Gastroesophageal sphincter (tissue), 4 donors: ENCODE data around the gene BFSP1. TPM values are rescaled to one million over a fixed set of nuclear protein-coding genes. Genes with fewer than 3 reads are reported as not detected.

Experiments used
- ATAC-seq: fragments of 150-250 bp; one replicate; pipeline ENCODE4 v1.9.1; 2016; ENCODE audit warnings: mild to moderate bottlenecking, moderate library complexity
- H3K27ac ChIP-seq, 4 donors: fragments of 200-600 bp; sonication (generic) in 3 of 4; 1 replicate in 3 of 4; 2 replicates in 1 of 4; pipeline ENCODE4 v1.5.1; 2016 to 2019
- H3K27me3 ChIP-seq: fragments of 200-600 bp; sonication (generic); one replicate; pipeline ENCODE4 v1.5.1; 2019
- H3K36me3 ChIP-seq, 2 donors: fragments of 200-600 bp; sonication (generic); one replicate each; pipeline ENCODE4 v1.5.1; 2019; ENCODE audit warnings: control low read depth in 1 of 2
- H3K4me1 ChIP-seq, 3 donors: fragments of 200-600 bp; sonication (generic); 1 replicate in 2 of 3; 2 replicates in 1 of 3; pipeline ENCODE4 v1.5.1; 2016 to 2019; ENCODE audit warnings: control low read depth in 2 of 3
- H3K4me3 ChIP-seq, 2 donors: fragments of 200-600 bp; sonication (generic); one replicate each; pipeline ENCODE4 v1.5.1; 2019; ENCODE audit warnings: mild to moderate bottlenecking in 1 of 2, moderate library complexity in 1 of 2
- H3K9me3 ChIP-seq, 3 donors: fragments of 200-600 bp; sonication (generic); one replicate each; pipeline ENCODE4 v1.5.1; 2017 to 2019; ENCODE audit warnings: control low read depth in 2 of 3
- CTCF ChIP-seq, 4 experiments: fragments of 200-600 bp in 2 of 4; fragments of 450-650 bp in 2 of 4; sonication (generic) in 1 of 4; IDR thresholded peaks; one replicate each; pipeline ENCODE4 v1.5.1; 2017 to 2019; ENCODE audit warnings: antibody characterized with exemption in 4 of 4, mild to moderate bottlenecking in 2 of 4, moderate library complexity in 2 of 4
- EP300 ChIP-seq: sonication (generic); formaldehyde crosslinking; IDR thresholded peaks from one replicate; pipeline ENCODE4 v1.6.1; 2017; ENCODE audit warnings: antibody characterized with exemption, mild to moderate bottlenecking
- POLR2A ChIP-seq, 2 donors: fragments of 450-650 bp; IDR thresholded peaks; one replicate each; pipeline ENCODE4 v1.6.1; 2017; ENCODE audit warnings: antibody characterized with exemption in 2 of 2, mild to moderate bottlenecking in 2 of 2, moderate library complexity in 1 of 2
- POLR2AphosphoS5 ChIP-seq: sonication (generic); formaldehyde crosslinking; IDR thresholded peaks from one replicate; pipeline ENCODE4 v1.6.1; 2017; ENCODE audit warnings: antibody characterized with exemption
- WGBS, 2 donors: methylation state at CpG; one replicate each; pipeline ENCODE4 v1.1.5; 2018; ENCODE audit warnings: low coverage in 1 of 2; 5-methylcytosine and 5-hydroxymethylcytosine counted together
- total RNA-seq, 4 donors: library from RNA; depleted of rRNA; stranded (reverse); fragments of >200 nt; gene quantifications; one replicate each; pipeline ENCODE4 v1.1.0, GENCODE V29; 2016

Gene BFSP1
- total RNA-seq, 4 donors from 2014 or later = 2.0 to 5.9 (median 5.0) TPM

- H3K27ac ChIP-seq = peak overlapping the region; percentile 99 to 100 (median 100)
Measured at GRCh38 chr20:17573463-17573862, 42.3 kb upstream of the BFSP1 start.

GRCh38 chr20:17572034-17572638, 41.0 kb upstream of the BFSP1 start:
- H3K4me1 ChIP-seq = peaks cover 4 to 61% (median 7%) of the 10 kb centered on the region in 3 donors
- WGBS, 2 donors = 17 to 22% methylated on average over 6 to 7 of the region's 7 CpGs

More at GRCh38 chr20:17573463-17573862, 42.3 kb upstream of the BFSP1 start:
- WGBS, 2 donors = 41 to 46% methylated on average over 2 to 3 of the region's 3 CpGs
- no peak for ATAC-seq
- no peaks in the 10 kb centered on the region for H3K9me3 ChIP-seq
- H3K4me3 ChIP-seq = peak overlapping the region; percentile 95 to 98
- H3K4me1 ChIP-seq = peaks cover 0 to 61% (median 0%) of the 10 kb centered on the region in 3 donors
- no peaks in the 10 kb centered on the region for H3K27me3 ChIP-seq
- no peaks in the 10 kb centered on the region for H3K36me3 ChIP-seq
- no peak for TF ChIP-seq POLR2AphosphoS5
- TF ChIP-seq EP300 = no peak
- TF ChIP-seq CTCF (IDR thresholded peaks at IDR 0.05) = no peak
- TF ChIP-seq POLR2A (IDR thresholded peaks at IDR 0.05) = no peak

GRCh38 chr20:17571153-17571527, 40.0 kb upstream of the BFSP1 start:
- peaks cover 4 to 61% (median 10%) of the 10 kb centered on the region in 3 donors for H3K4me1 ChIP-seq
- H3K4me3 ChIP-seq = peak overlapping the region; percentile 95 to 98
- TF ChIP-seq CTCF (IDR thresholded peaks at IDR 0.05) = no peak
- peak; percentile 80 for TF ChIP-seq POLR2AphosphoS5
- TF ChIP-seq EP300 = no peak
- peak; percentile 33 to 35 for TF ChIP-seq POLR2A (IDR thresholded peaks at IDR 0.05)
- H3K36me3 ChIP-seq = no peaks in the 10 kb centered on the region
- 6 to 19% methylated on average over 6 of the region's 6 CpGs for WGBS, 2 donors
- H3K9me3 ChIP-seq = no peaks in the 10 kb centered on the region
- H3K27me3 ChIP-seq = no peaks in the 10 kb centered on the region
- ATAC-seq = no peak
- peak overlapping the region; percentile 99 to 100 (median 100) for H3K27ac ChIP-seq

More at GRCh38 chr20:17572034-17572638, 41.0 kb upstream of the BFSP1 start:
- H3K27me3 ChIP-seq = no peaks in the 10 kb centered on the region
- H3K27ac ChIP-seq = peak overlapping the region; percentile 99 to 100 (median 100)
- H3K4me3 ChIP-seq = peak overlapping the region; percentile 95 to 98
- TF ChIP-seq CTCF (IDR thresholded peaks at IDR 0.05) (no peak), EP300 (no peak), POLR2A (IDR thresholded peaks at IDR 0.05) (peak in 1 of 2 donors; percentile 10), POLR2AphosphoS5 (no peak)
- no peaks in the 10 kb centered on the region for H3K36me3 ChIP-seq
- no peaks in the 10 kb centered on the region for H3K9me3 ChIP-seq
- ATAC-seq = no peak

GRCh38 chr20:17570347-17571152, 39.4 kb upstream of the BFSP1 start:
- H3K27me3 ChIP-seq = no peaks in the 10 kb centered on the region
- TF ChIP-seq POLR2AphosphoS5 (peak; percentile 32), POLR2A (IDR thresholded peaks at IDR 0.05) (no peak), EP300 (no peak), CTCF (IDR thresholded peaks at IDR 0.05) (peak in 2 of 4 experiments; percentile 2 to 36)
- H3K4me1 ChIP-seq = peaks cover 4 to 60% (median 10%) of the 10 kb centered on the region in 3 donors
- peak overlapping the region; percentile 99 to 100 (median 100) for H3K27ac ChIP-seq
- H3K36me3 ChIP-seq = no peaks in the 10 kb centered on the region
- H3K4me3 ChIP-seq = peak overlapping the region; percentile 95 to 98
- ATAC-seq = peak; percentile 14
- H3K9me3 ChIP-seq = no peaks in the 10 kb centered on the region
- WGBS, 2 donors = 0% methylated on average over 11 to 13 of the region's 43 CpGs
